HG02798 (cell line): ENCODE measurements around the gene PPARA.

Source experiments
- ATAC-seq: cut with Tn5 transposase; IDR thresholded peaks from one replicate; pipeline ENCODE4 v1.9.1; 2021; ENCODE audit warnings: mild to moderate bottlenecking; ENCODE audit not compliant: unreplicated experiment, poor library complexity

Gene PPARA

GRCh38 chr22:46150034-46150654 is at the start of gene PPARA:
Gene PPARA (plus strand): TSS chr22:46150526. CDS start chr22:46198384, 47,858 bp downstream.
- ATAC-seq: peak; percentile 86

GRCh38 chr22:46102159-46102558 is 48.2 kb upstream of the PPARA start:
- no peak for ATAC-seq

- ATAC-seq: no peak
Measured at GRCh38 chr22:46102752-46103151, 47.6 kb upstream of the PPARA start.

GRCh38 chr22:46103181-46103580 is 47.1 kb upstream of the PPARA start:
- no peak for ATAC-seq

GRCh38 chr22:46103664-46104063 is 46.7 kb upstream of the PPARA start:
- no peak for ATAC-seq

- ATAC-seq: no peak
Measured at GRCh38 chr22:46104170-46104880, 46.0 kb upstream of the PPARA start.

GRCh38 chr22:46104881-46105493 is 45.3 kb upstream of the PPARA start:
- no peak for ATAC-seq

- no peak for ATAC-seq
Measured at GRCh38 chr22:46105494-46106278, 44.6 kb upstream of the PPARA start.

- ATAC-seq: no peak
Measured at GRCh38 chr22:46106279-46107022, 43.9 kb upstream of the PPARA start.

GRCh38 chr22:46107089-46107664 is 43.1 kb upstream of the PPARA start:
- ATAC-seq: no peak

GRCh38 chr22:46107753-46108563 is 42.4 kb upstream of the PPARA start:
- no peak for ATAC-seq

- no peak for ATAC-seq
Measured at GRCh38 chr22:46108564-46109473, 41.5 kb upstream of the PPARA start.

- ATAC-seq: no peak
Measured at GRCh38 chr22:46109474-46110003, 40.8 kb upstream of the PPARA start.

GRCh38 chr22:46110215-46110614 is 40.1 kb upstream of the PPARA start:
- ATAC-seq: no peak

GRCh38 chr22:46111645-46112306 is 38.5 kb upstream of the PPARA start:
- no peak for ATAC-seq

- ATAC-seq: no peak
Measured at GRCh38 chr22:46112405-46112804, 37.9 kb upstream of the PPARA start.
